K562 (cell line): ENCODE results near the gene IGSF21. TPM values are rescaled to one million over a fixed set of nuclear protein-coding genes. Genes with fewer than 3 reads are reported as not detected.

Source experiments
- ATAC-seq: fragments of 200-7000 bp; cut with Tn5 transposase; 3 replicates; pipeline ENCODE4 v1.9.1; 2020; ENCODE audit warnings: moderate library complexity
- BruUV-seq: library from RNA; stranded (reverse); fragments of 400-500 nt; replicated peaks from 2 replicates; lab custom pipeline; 2021; lab: Mats Ljungman, UMichigan
- CTCF ChIA-PET: fragments of 300-600 bp; formaldehyde crosslinking; extraction: SDS; loops from one replicate; lab custom pipeline; 2021; ENCODE audit warnings: low intra/inter-chr PET ratio; lab: Yijun Ruan, JAX
- POLR2A ChIA-PET: fragments of 300-600, 350-650 bp; sonication (Branson Sonifier 250); formaldehyde crosslinking; extraction: SDS; loops from one replicate; lab custom pipeline; 2021; ENCODE audit warnings: antibody characterized with exemption, inconsistent platforms; lab: Yijun Ruan, JAX
- DNase-seq, 4 experiments: peaks; one replicate each; pipeline versions ENCODE4 v3.0.0 to v3.0.0-alpha.2; 2011 to 2018; ENCODE audit warnings: low spot score in 3 of 4, mixed read lengths in 3 of 4; ENCODE audit errors: extremely low read depth in 1 of 4
- FAIRE-seq: peaks from 2 replicates; lab custom pipeline; 2011; peaks lifted over from hg19 to GRCh38; lab: Jason Lieb, UNC
- H2AFZ ChIP-seq: 2 replicates; pipeline ENCODE4 v1.6.0; 2011; ENCODE audit warnings: low read depth, low read length, control low read depth, inconsistent platforms
- H3K27ac ChIP-seq: fragments of 200-600 bp; 3 replicates; pipeline ENCODE4 v1.8.0; 2011; ENCODE audit warnings: low read depth, mild to moderate bottlenecking, control low read depth, inconsistent platforms, low read length, moderate library complexity, mixed read lengths; ENCODE audit errors: extremely low read depth
- H3K27me3 ChIP-seq, 2 experiments: fragments of 300-600 bp in 1 of 2; 2 replicates in 1 of 2; 3 replicates in 1 of 2; pipeline versions ENCODE4 v1.6.0 to v1.8.0; 2011; ENCODE audit warnings: inconsistent platforms in 2 of 2, low read length in 2 of 2, mild to moderate bottlenecking in 1 of 2, mixed read lengths in 1 of 2, moderate library complexity in 1 of 2; ENCODE audit not compliant: control insufficient read depth in 2 of 2, insufficient read depth in 2 of 2
- H3K36me3 ChIP-seq: fragments of 300-600 bp; 3 replicates; pipeline ENCODE4 v1.8.0; 2011; ENCODE audit warnings: mild to moderate bottlenecking, low read length, inconsistent platforms; ENCODE audit not compliant: control insufficient read depth, insufficient read depth
- H3K4me1 ChIP-seq, 2 experiments: fragments of 200-600 bp in 1 of 2; replicated peaks in 1 of 2; 2 replicates in 1 of 2; 3 replicates in 1 of 2; pipeline versions ENCODE4 v1.5.1 to v1.8.0; 2011; ENCODE audit warnings: inconsistent platforms in 2 of 2, low read length in 2 of 2, mild to moderate bottlenecking in 1 of 2, mixed read lengths in 1 of 2, moderate library complexity in 1 of 2; ENCODE audit not compliant: control insufficient read depth in 2 of 2, insufficient read depth in 2 of 2
- H3K4me2 ChIP-seq: 2 replicates; pipeline ENCODE4 v1.6.1; 2011; ENCODE audit warnings: low read length, control low read depth, inconsistent platforms, mixed read lengths; ENCODE audit not compliant: insufficient read depth
- H3K4me3 ChIP-seq: fragments of 200-600 bp; sonication (generic), shearing (Covaris generic); 2 replicates; pipeline ENCODE4 v1.5.1; 2016; ENCODE audit warnings: control low read depth, inconsistent platforms
- H3K79me2 ChIP-seq: fragments of 200-600 bp; 3 replicates; pipeline ENCODE4 v1.8.0; 2011; ENCODE audit warnings: low read length, inconsistent platforms; ENCODE audit not compliant: control insufficient read depth, insufficient read depth
- H3K9ac ChIP-seq, 2 experiments: 2 replicates each; pipeline versions ENCODE4 v1.6.0 to v1.6.1; 2011; ENCODE audit warnings: low read depth in 2 of 2, low read length in 2 of 2, control low read depth in 1 of 2, inconsistent platforms in 1 of 2, mild to moderate bottlenecking in 1 of 2, mixed read lengths in 1 of 2; ENCODE audit not compliant: insufficient read depth in 1 of 2
- H3K9me1 ChIP-seq: one replicate; pipeline ENCODE4 v1.6.0; 2011; ENCODE audit warnings: inconsistent platforms, mild to moderate bottlenecking, low read length, moderate library complexity; ENCODE audit not compliant: control insufficient read depth, insufficient read depth
- H3K9me3 ChIP-seq: replicated peaks from 2 replicates; pipeline ENCODE4 v1.5.1; 2011; ENCODE audit warnings: low read depth, low read length, inconsistent platforms; ENCODE audit not compliant: control insufficient read depth, insufficient read depth
- H4K20me1 ChIP-seq: replicated peaks from 2 replicates; pipeline ENCODE4 v1.6.1; 2011; ENCODE audit warnings: low read length, inconsistent platforms, mixed read lengths; ENCODE audit not compliant: control insufficient read depth, insufficient read depth
- EGR1 ChIP-seq: fragments of 450-650 bp; conservative IDR thresholded peaks from 2 replicates; pipeline ENCODE4 v1.6.1; 2017; ENCODE audit warnings: mild to moderate bottlenecking
- FOXO4 ChIP-seq: fragments of 450-650 bp; formaldehyde crosslinking; IDR thresholded peaks from 2 replicates; pipeline ENCODE4 v1.4.0; 2020; ENCODE audit warnings: mild to moderate bottlenecking, moderate library complexity
- HDAC6 ChIP-seq: IDR thresholded peaks from 2 replicates; pipeline ENCODE4 v1.6.1; 2012; ENCODE audit warnings: low read depth, mild to moderate bottlenecking, control low read depth, inconsistent platforms, low read length, moderate library complexity
- IRF2 ChIP-seq: sonication (generic); formaldehyde crosslinking; IDR thresholded peaks from 2 replicates; pipeline ENCODE4 v1.8.1; 2022; ENCODE audit warnings: mild to moderate bottlenecking, missing genetic modification reagents
- MEIS2 ChIP-seq: fragments of 450-650 bp; IDR thresholded peaks from 2 replicates; pipeline ENCODE4 v1.6.1; 2014; ENCODE audit warnings: mild to moderate bottlenecking; ENCODE audit not compliant: partially characterized antibody
- POLR2A ChIP-seq: fragments of 450-650 bp; conservative IDR thresholded peaks from 2 replicates; pipeline ENCODE4 v1.6.1; 2016
- PRMT5 ChIP-seq: sonication (generic); formaldehyde crosslinking; IDR thresholded peaks from 2 replicates; pipeline ENCODE4 v1.5.0; 2020; ENCODE audit warnings: missing genetic modification reagents
- PTTG1 ChIP-seq: fragments of 450-650 bp; IDR thresholded peaks from 2 replicates; pipeline ENCODE4 v1.6.1; 2016; ENCODE audit warnings: low read depth, mild to moderate bottlenecking, missing genetic modification characterization, missing compliant biosample characterization
- RBM17 ChIP-seq: fragments of 200-400 bp; formaldehyde crosslinking; IDR thresholded peaks from 2 replicates; pipeline ENCODE4 v1.6.1; 2017; ENCODE audit warnings: low read depth, mild to moderate bottlenecking, low read length, borderline replicate concordance
- ZNF77 ChIP-seq: fragments of 250-450 bp; sonication (Bioruptor Pico); IDR thresholded peaks from 2 replicates; pipeline ENCODE4 v1.5.0; 2020
- WGBS: fragments of 100-300 bp; shearing (Covaris generic); methylation state at CpG from one replicate; pipeline ENCODE4 v1.1.6; 2016; ENCODE audit warnings: low coverage, mixed read lengths; ENCODE audit not compliant: insufficient coverage; ENCODE audit errors: missing lambda C conversion rate; 5-methylcytosine and 5-hydroxymethylcytosine counted together
- in situ Hi-C: fragments of 300-500 bp; cut with MboI; formaldehyde crosslinking; loops from 4 replicates; pipeline ENCODE4 v1.15.0; 2018; ENCODE audit warnings: inconsistent platforms, mixed read lengths
- intact Hi-C: fragments of 100-400 bp; cut with micrococcal nuclease; formaldehyde crosslinking; loops from 2 replicates; pipeline ENCODE4 v1.14.2; 2022
- polyA plus RNA-seq, 8 experiments: library from polyadenylated mRNA; depleted of rRNA in 4 of 8; stranded (reverse) in 5 of 8; unstranded in 3 of 8; fragments of >200 nt; fragmentation: Nextera tagmentation in 2 of 8; fragmentation: Illumina TruSeq in 1 of 8; extraction: Ambion mirVana in 2 of 8; extraction: Trizol in 1 of 8; gene quantifications; 2 replicates each; pipeline versions ENCODE4 v1.2.1 to v1.2.3, GENCODE V29; 2011 to 2014; ENCODE audit warnings: inconsistent platforms in 1 of 8, missing spikeins in 1 of 8
- total RNA-seq, 7 experiments: library from RNA; depleted of rRNA in 6 of 7; stranded (reverse); fragments of >200 nt in 6 of 7; fragmentation: Illumina TruSeq in 2 of 7; extraction: Trizol in 2 of 7; gene quantifications; 2 replicates each; pipeline versions ENCODE4 v1.2.1 to v1.2.3, GENCODE V29; 2011 to 2021; ENCODE audit warnings: low replicate concordance in 1 of 7
- TF ChIP-seq, protein P1 (sequence below): fragments of 150-350 bp; IDR thresholded peaks from 2 replicates; pipeline ENCODE4 v1.6.1; 2014; ENCODE audit warnings: low read depth, mild to moderate bottlenecking, low read length, borderline replicate concordance
- TF ChIP-seq, protein P2 (sequence below): fragments of 250-450 bp; sonication (Bioruptor Pico); IDR thresholded peaks from 2 replicates; pipeline ENCODE4 v1.8.0; 2022; ENCODE audit warnings: moderate library complexity, mild to moderate bottlenecking, inconsistent platforms

The IGSF21 gene
- total and polyA plus RNA-seq, 9 of the 15 experiments (the other 6 are each of a cell fraction or from before 2014, with no cell fraction given) = not detected

GRCh38 chr1:18249631-18250030 lies 142.0 kb downstream of the IGSF21 start:
- FAIRE-seq = no peak
- Histone ChIP-seq H2AFZ (no peak overlapping the region), H3K36me3 (no peaks in the 10 kb centered on the region), H3K9ac (no peak overlapping the region), H3K9me3 (no peaks in the 10 kb centered on the region), H3K4me3 (no peak overlapping the region), H3K79me2 (no peaks in the 10 kb centered on the region), H3K4me2 (no peak overlapping the region), H3K27me3 (no peaks in the 10 kb centered on the region; a peak in 1 of 5 replicates), H3K4me1 (no peaks in the 10 kb centered on the region), H3K9me1 (no peaks in the 10 kb centered on the region), H4K20me1 (peaks cover 5% of the 10 kb centered on the region; the same call in 1 of the 2 replicates), H3K27ac (no peak overlapping the region)
- POLR2A ChIA-PET = interaction anchor here (0.6 kb wide), 1 partner anchor 43 kb away, joined by 3 read pairs; no protein-coding TSS in a partner anchor
- in situ Hi-C loops (no loop called here), intact Hi-C loops (no loop called here)
- no peak for TF ChIP-seq RBM17
- no peak for TF ChIP-seq ZNF77
- no peak for TF ChIP-seq MEIS2
- TF ChIP-seq, protein P1, sequence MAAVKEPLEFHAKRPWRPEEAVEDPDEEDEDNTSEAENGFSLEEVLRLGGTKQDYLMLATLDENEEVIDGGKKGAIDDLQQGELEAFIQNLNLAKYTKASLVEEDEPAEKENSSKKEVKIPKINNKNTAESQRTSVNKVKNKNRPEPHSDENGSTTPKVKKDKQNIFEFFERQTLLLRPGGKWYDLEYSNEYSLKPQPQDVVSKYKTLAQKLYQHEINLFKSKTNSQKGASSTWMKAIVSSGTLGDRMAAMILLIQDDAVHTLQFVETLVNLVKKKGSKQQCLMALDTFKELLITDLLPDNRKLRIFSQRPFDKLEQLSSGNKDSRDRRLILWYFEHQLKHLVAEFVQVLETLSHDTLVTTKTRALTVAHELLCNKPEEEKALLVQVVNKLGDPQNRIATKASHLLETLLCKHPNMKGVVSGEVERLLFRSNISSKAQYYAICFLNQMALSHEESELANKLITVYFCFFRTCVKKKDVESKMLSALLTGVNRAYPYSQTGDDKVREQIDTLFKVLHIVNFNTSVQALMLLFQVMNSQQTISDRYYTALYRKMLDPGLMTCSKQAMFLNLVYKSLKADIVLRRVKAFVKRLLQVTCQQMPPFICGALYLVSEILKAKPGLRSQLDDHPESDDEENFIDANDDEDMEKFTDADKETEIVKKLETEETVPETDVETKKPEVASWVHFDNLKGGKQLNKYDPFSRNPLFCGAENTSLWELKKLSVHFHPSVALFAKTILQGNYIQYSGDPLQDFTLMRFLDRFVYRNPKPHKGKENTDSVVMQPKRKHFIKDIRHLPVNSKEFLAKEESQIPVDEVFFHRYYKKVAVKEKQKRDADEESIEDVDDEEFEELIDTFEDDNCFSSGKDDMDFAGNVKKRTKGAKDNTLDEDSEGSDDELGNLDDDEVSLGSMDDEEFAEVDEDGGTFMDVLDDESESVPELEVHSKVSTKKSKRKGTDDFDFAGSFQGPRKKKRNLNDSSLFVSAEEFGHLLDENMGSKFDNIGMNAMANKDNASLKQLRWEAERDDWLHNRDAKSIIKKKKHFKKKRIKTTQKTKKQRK = no peak
- TF ChIP-seq PRMT5 = no peak
- no peak for TF ChIP-seq POLR2A
- TF ChIP-seq, protein P2, sequence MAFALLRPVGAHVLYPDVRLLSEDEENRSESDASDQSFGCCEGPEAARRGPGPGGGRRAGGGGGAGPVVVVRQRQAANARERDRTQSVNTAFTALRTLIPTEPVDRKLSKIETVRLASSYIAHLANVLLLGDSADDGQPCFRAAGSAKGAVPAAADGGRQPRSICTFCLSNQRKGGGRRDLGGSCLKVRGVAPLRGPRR (CRISPR knock-in tag) = no peak
- TF ChIP-seq FOXO4 (CRISPR knock-in tag) = no peak
- TF ChIP-seq PTTG1 (tag) = no peak
- TF ChIP-seq IRF2 (CRISPR knock-in tag) = no peak
- no peak for TF ChIP-seq EGR1
- no peak for TF ChIP-seq HDAC6
- BruUV-seq = no TSS peak
- no peak for ATAC-seq
- CTCF ChIA-PET = no interaction called here
- WGBS = 2% methylated on average over 2 of the region's 3 CpGs
- no peak for DNase-seq
